ENCODE measurements around the gene EFNA4. TPM values are rescaled to one million over a fixed set of nuclear protein-coding genes. Genes with fewer than 3 reads are reported as not detected.

The EFNA4 gene
- polyA plus RNA-seq, 3 donors = 2.3 to 8.0 (median 4.1) TPM

DNA sequence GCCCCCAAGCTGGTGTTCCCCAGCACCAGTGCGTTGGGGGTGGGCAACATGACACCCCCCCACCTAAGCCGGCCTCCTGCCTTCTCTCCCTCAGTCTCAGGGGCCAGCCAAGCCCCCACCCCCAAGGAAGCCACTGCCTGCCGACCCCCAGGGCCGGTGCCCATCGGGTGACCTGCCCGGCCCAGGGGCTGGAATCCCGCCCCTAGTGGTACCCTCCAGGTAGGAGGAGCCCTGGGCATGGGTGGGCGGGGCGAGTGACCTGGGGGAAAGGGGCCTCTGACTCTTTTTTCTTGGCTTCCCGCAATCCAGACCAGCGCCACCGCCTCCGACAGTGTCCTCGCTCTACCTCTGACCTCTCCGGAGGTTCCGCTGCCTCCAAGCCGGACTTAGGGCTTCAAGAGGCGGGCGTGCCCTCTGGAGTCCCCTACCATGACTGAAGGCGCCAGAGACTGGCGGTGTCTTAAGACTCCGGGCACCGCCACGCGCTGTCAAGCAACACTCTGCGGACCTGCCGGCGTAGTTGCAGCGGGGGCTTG, 1.3 kb upstream of the EFNA4 start:
- Histone ChIP-seq H3K9me3 (replicated peaks in 1 of 2; ENCODE audit: control insufficient read depth in 1 of 2, insufficient read depth in 1 of 2, low read length in 2 of 2) (no peaks in the 10 kb centered on the region), H3K4me1 (ENCODE audit: control insufficient read depth in 1 of 2, insufficient read depth in 2 of 2, low read length in 2 of 2) (peaks cover 26 to 41% of the 10 kb centered on the region in 2 donors), H3K9ac (ENCODE audit: insufficient read depth, low read length, poor library complexity, severe bottlenecking) (no peak overlapping the region), H3K4me2 (replicated peaks; ENCODE audit: extremely low read depth, low read length, poor library complexity, severe bottlenecking) (peak overlapping the region; percentile 97), H3K79me2 (ENCODE audit: insufficient read depth, low read length) (peaks cover 7% of the 10 kb centered on the region), H3K27me3 (ENCODE audit: control insufficient read depth in 2 of 2, insufficient read depth in 2 of 2, low read length in 2 of 2) (peaks cover 0 to 5% of the 10 kb centered on the region in 2 donors), H2AFZ (ENCODE audit: insufficient read depth, low read depth, low read length, poor library complexity, severe bottlenecking) (no peak overlapping the region), H4K20me1 (ENCODE audit: insufficient read depth, low read length) (peaks cover 77% of the 10 kb centered on the region), H3K4me3 (replicated peaks in 1 of 3; ENCODE audit: low read depth in 2 of 3, low read length in 3 of 3) (no peak overlapping the region), H3K27ac (ENCODE audit: low read depth in 1 of 2, low read length in 2 of 2) (no peak overlapping the region), H3K36me3 (replicated peaks in 1 of 2; ENCODE audit: control insufficient read depth in 1 of 2, insufficient read depth in 2 of 2, low read length in 2 of 2) (peaks cover 40 to 53% of the 10 kb centered on the region in 2 donors)
- no peak for DNase-seq
- no peaks in the 10 kb centered on the region for H3K9me3 Mint-ChIP-seq
- peak overlapping the region in 1 of 2 donors; percentile 94 for H3K4me3 Mint-ChIP-seq
- peaks cover 33% of the 10 kb centered on the region for H3K4me1 Mint-ChIP-seq
- H3K36me3 Mint-ChIP-seq = peaks cover 45 to 57% of the 10 kb centered on the region in 2 donors
- 84% methylated on average over 21 of the region's 29 CpGs for WGBS (ENCODE audit: insufficient coverage)
- peak overlapping the region in 1 of 7 donors; percentile 31 for H3K27ac Mint-ChIP-seq
- TF ChIP-seq, protein P1, sequence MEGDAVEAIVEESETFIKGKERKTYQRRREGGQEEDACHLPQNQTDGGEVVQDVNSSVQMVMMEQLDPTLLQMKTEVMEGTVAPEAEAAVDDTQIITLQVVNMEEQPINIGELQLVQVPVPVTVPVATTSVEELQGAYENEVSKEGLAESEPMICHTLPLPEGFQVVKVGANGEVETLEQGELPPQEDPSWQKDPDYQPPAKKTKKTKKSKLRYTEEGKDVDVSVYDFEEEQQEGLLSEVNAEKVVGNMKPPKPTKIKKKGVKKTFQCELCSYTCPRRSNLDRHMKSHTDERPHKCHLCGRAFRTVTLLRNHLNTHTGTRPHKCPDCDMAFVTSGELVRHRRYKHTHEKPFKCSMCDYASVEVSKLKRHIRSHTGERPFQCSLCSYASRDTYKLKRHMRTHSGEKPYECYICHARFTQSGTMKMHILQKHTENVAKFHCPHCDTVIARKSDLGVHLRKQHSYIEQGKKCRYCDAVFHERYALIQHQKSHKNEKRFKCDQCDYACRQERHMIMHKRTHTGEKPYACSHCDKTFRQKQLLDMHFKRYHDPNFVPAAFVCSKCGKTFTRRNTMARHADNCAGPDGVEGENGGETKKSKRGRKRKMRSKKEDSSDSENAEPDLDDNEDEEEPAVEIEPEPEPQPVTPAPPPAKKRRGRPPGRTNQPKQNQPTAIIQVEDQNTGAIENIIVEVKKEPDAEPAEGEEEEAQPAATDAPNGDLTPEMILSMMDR (IDR thresholded peaks at IDR 0.05) = no peak
- intact Hi-C loops (cut with micrococcal nuclease) = loop anchor here (5.0 kb wide), 2 partner anchors 60 to 90 kb away; partner anchors contain the start of genes CKS1B (in 1 of the 2), SHC1 (in 1 of the 2) and ZBTB7B (in 1 of the 2)
- H3K27me3 Mint-ChIP-seq (ENCODE audit: low read depth in 3 of 3) = peaks cover 4 to 9% (median 8%) of the 10 kb centered on the region in 3 donors

DNA sequence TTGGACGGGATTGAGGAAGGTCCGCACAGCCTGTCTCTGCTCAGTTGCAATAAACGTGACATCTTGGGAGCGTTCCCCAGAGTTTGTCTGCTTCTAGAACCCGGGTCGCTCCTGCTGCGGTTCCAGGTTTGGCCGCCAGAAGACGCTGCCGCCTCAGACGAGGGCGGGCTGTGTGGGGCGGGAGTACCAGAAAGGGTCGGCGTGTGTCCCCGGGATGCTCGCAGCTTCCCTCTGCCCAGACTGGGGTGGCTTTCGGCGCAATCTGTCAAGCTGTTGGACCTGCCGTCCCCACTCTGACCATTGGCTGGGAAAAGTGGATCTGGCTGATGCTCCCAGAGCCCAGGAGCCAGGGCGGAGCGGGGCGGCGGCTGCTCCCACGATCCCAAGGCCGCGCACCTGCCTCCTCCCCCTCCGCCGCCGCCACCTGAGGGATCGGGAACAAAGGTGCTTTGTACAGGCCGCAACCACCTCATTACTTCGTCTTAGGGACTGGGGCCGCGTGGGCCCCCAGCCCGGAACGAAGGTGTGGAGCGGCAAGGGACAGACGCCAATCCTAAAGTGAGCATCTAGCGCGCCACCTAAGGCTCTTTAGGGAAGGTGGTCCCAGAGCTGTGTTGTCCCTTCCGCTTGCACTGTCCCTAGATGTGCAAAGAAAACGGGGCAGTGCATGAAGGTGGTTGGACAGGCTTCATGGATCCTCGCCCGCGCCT, 683 bp upstream of the EFNA4 start:
- Mint-ChIP-seq H3K36me3 (peaks cover 43 to 57% of the 10 kb centered on the region in 2 donors), H3K9me3 (peaks cover 0 to under 1% (median 0%) of the 10 kb centered on the region in 7 donors), H3K4me1 (peaks cover 33% of the 10 kb centered on the region), H3K27me3 (ENCODE audit: low read depth in 3 of 3) (peaks cover 6 to 9% (median 7%) of the 10 kb centered on the region in 3 donors), H3K27ac (peak overlapping the region in 2 of 7 donors; percentile 42 to 89), H3K4me3 (peak overlapping the region; percentile 81 to 94)
- Histone ChIP-seq H4K20me1 (ENCODE audit: insufficient read depth, low read length) (peaks cover 71% of the 10 kb centered on the region), H3K4me3 (replicated peaks in 1 of 3; ENCODE audit: low read depth in 2 of 3, low read length in 3 of 3) (peak overlapping the region; percentile 62 to 89 (median 77)), H3K9ac (ENCODE audit: insufficient read depth, low read length, poor library complexity, severe bottlenecking) (no peak overlapping the region), H3K9me3 (replicated peaks in 1 of 2; ENCODE audit: control insufficient read depth in 1 of 2, insufficient read depth in 1 of 2, low read length in 2 of 2) (no peaks in the 10 kb centered on the region), H3K4me1 (ENCODE audit: control insufficient read depth in 1 of 2, insufficient read depth in 2 of 2, low read length in 2 of 2) (peaks cover 26 to 41% of the 10 kb centered on the region in 2 donors), H3K4me2 (replicated peaks; ENCODE audit: extremely low read depth, low read length, poor library complexity, severe bottlenecking) (peak overlapping the region; percentile 97), H3K36me3 (replicated peaks in 1 of 2; ENCODE audit: control insufficient read depth in 1 of 2, insufficient read depth in 2 of 2, low read length in 2 of 2) (peaks cover 35 to 50% of the 10 kb centered on the region in 2 donors), H3K27me3 (ENCODE audit: control insufficient read depth in 2 of 2, insufficient read depth in 2 of 2, low read length in 2 of 2) (peaks cover 0 to 5% of the 10 kb centered on the region in 2 donors), H3K79me2 (ENCODE audit: insufficient read depth, low read length) (peaks cover 7% of the 10 kb centered on the region), H3K27ac (ENCODE audit: low read depth in 1 of 2, low read length in 2 of 2) (no peak overlapping the region), H2AFZ (ENCODE audit: insufficient read depth, low read depth, low read length, poor library complexity, severe bottlenecking) (peak overlapping the region; percentile 90)
- peak in 2 of 3 donors; percentile 35 to 47 for DNase-seq
- WGBS (ENCODE audit: insufficient coverage) = 5% methylated on average over 44 of the region's 46 CpGs
- TF ChIP-seq, protein P1 (IDR thresholded peaks at IDR 0.05) = peak; percentile 89
- intact Hi-C loops (cut with micrococcal nuclease) = loop anchor here (1.0 to 5.0 kb wide), 3 partner anchors 21 to 91 kb away; partner anchors contain the start of genes CKS1B (in 1 of the 2), SHC1 (in 1 of the 2) and ZBTB7B (in 1 of the 2)

Measured in CD14-positive monocyte (primary cell).